K562 (cell line): ENCODE data around the gene SLC22A23. TPM values are rescaled to one million over a fixed set of nuclear protein-coding genes. Genes with fewer than 3 reads are reported as not detected.

Experiments
- ATAC-seq: fragments of 200-7000 bp; cut with Tn5 transposase; 3 replicates; pipeline ENCODE4 v1.9.1; 2020; ENCODE audit warnings: moderate library complexity
- BruUV-seq: library from RNA; stranded (reverse); fragments of 400-500 nt; replicated peaks from 2 replicates; lab custom pipeline; 2021; lab: Mats Ljungman, UMichigan
- CTCF ChIA-PET: fragments of 300-600 bp; formaldehyde crosslinking; extraction: SDS; loops from one replicate; lab custom pipeline; 2021; ENCODE audit warnings: low intra/inter-chr PET ratio; lab: Yijun Ruan, JAX
- POLR2A ChIA-PET: fragments of 300-600, 350-650 bp; sonication (Branson Sonifier 250); formaldehyde crosslinking; extraction: SDS; loops from one replicate; lab custom pipeline; 2021; ENCODE audit warnings: antibody characterized with exemption, inconsistent platforms; lab: Yijun Ruan, JAX
- DNase-seq, 4 experiments: peaks; one replicate each; pipeline versions ENCODE4 v3.0.0 to v3.0.0-alpha.2; 2011 to 2018; ENCODE audit warnings: low spot score in 3 of 4, mixed read lengths in 3 of 4; ENCODE audit errors: extremely low read depth in 1 of 4
- FAIRE-seq: peaks from 2 replicates; lab custom pipeline; 2011; peaks lifted over from hg19 to GRCh38; lab: Jason Lieb, UNC
- H2AFZ ChIP-seq: 2 replicates; pipeline ENCODE4 v1.6.0; 2011; ENCODE audit warnings: low read depth, low read length, control low read depth, inconsistent platforms
- H3K27ac ChIP-seq: fragments of 200-600 bp; 3 replicates; pipeline ENCODE4 v1.8.0; 2011; ENCODE audit warnings: low read depth, mild to moderate bottlenecking, control low read depth, inconsistent platforms, low read length, moderate library complexity, mixed read lengths; ENCODE audit errors: extremely low read depth
- H3K27me3 ChIP-seq, 2 experiments: fragments of 300-600 bp in 1 of 2; 2 replicates in 1 of 2; 3 replicates in 1 of 2; pipeline versions ENCODE4 v1.6.0 to v1.8.0; 2011; ENCODE audit warnings: inconsistent platforms in 2 of 2, low read length in 2 of 2, mild to moderate bottlenecking in 1 of 2, mixed read lengths in 1 of 2, moderate library complexity in 1 of 2; ENCODE audit not compliant: control insufficient read depth in 2 of 2, insufficient read depth in 2 of 2
- H3K36me3 ChIP-seq: fragments of 300-600 bp; 3 replicates; pipeline ENCODE4 v1.8.0; 2011; ENCODE audit warnings: mild to moderate bottlenecking, low read length, inconsistent platforms; ENCODE audit not compliant: control insufficient read depth, insufficient read depth
- H3K4me1 ChIP-seq, 2 experiments: fragments of 200-600 bp in 1 of 2; replicated peaks in 1 of 2; 2 replicates in 1 of 2; 3 replicates in 1 of 2; pipeline versions ENCODE4 v1.5.1 to v1.8.0; 2011; ENCODE audit warnings: inconsistent platforms in 2 of 2, low read length in 2 of 2, mild to moderate bottlenecking in 1 of 2, mixed read lengths in 1 of 2, moderate library complexity in 1 of 2; ENCODE audit not compliant: control insufficient read depth in 2 of 2, insufficient read depth in 2 of 2
- H3K4me2 ChIP-seq: 2 replicates; pipeline ENCODE4 v1.6.1; 2011; ENCODE audit warnings: low read length, control low read depth, inconsistent platforms, mixed read lengths; ENCODE audit not compliant: insufficient read depth
- H3K4me3 ChIP-seq: fragments of 200-600 bp; sonication (generic), shearing (Covaris generic); 2 replicates; pipeline ENCODE4 v1.5.1; 2016; ENCODE audit warnings: control low read depth, inconsistent platforms
- H3K79me2 ChIP-seq: fragments of 200-600 bp; 3 replicates; pipeline ENCODE4 v1.8.0; 2011; ENCODE audit warnings: low read length, inconsistent platforms; ENCODE audit not compliant: control insufficient read depth, insufficient read depth
- H3K9ac ChIP-seq, 2 experiments: 2 replicates each; pipeline versions ENCODE4 v1.6.0 to v1.6.1; 2011; ENCODE audit warnings: low read depth in 2 of 2, low read length in 2 of 2, control low read depth in 1 of 2, inconsistent platforms in 1 of 2, mild to moderate bottlenecking in 1 of 2, mixed read lengths in 1 of 2; ENCODE audit not compliant: insufficient read depth in 1 of 2
- H3K9me1 ChIP-seq: one replicate; pipeline ENCODE4 v1.6.0; 2011; ENCODE audit warnings: inconsistent platforms, mild to moderate bottlenecking, low read length, moderate library complexity; ENCODE audit not compliant: control insufficient read depth, insufficient read depth
- H3K9me3 ChIP-seq: replicated peaks from 2 replicates; pipeline ENCODE4 v1.5.1; 2011; ENCODE audit warnings: low read depth, low read length, inconsistent platforms; ENCODE audit not compliant: control insufficient read depth, insufficient read depth
- H4K20me1 ChIP-seq: replicated peaks from 2 replicates; pipeline ENCODE4 v1.6.1; 2011; ENCODE audit warnings: low read length, inconsistent platforms, mixed read lengths; ENCODE audit not compliant: control insufficient read depth, insufficient read depth
- CBX5 ChIP-seq: IDR thresholded peaks from 2 replicates; pipeline ENCODE4 v1.6.1; 2014; ENCODE audit warnings: low read depth, borderline replicate concordance
- GABPA ChIP-seq: fragments of 200-800 bp; sonication (Bioruptor generic); conservative IDR thresholded peaks from 2 replicates; pipeline ENCODE4 v1.6.1; 2016; ENCODE audit warnings: low read depth, missing genetic modification characterization, missing compliant biosample characterization
- HDAC3 ChIP-seq: fragments of 450-650 bp; IDR thresholded peaks from 2 replicates; pipeline ENCODE4 v1.6.1; 2018; ENCODE audit warnings: borderline replicate concordance, mild to moderate bottlenecking, moderate library complexity; ENCODE audit not compliant: partially characterized antibody
- JUNB ChIP-seq: fragments of 450-650 bp; formaldehyde crosslinking; conservative IDR thresholded peaks from 2 replicates; pipeline ENCODE4 v1.4.0; 2020; ENCODE audit warnings: mild to moderate bottlenecking
- RBM15 ChIP-seq: fragments of 200-400 bp; formaldehyde crosslinking; IDR thresholded peaks from 2 replicates; pipeline ENCODE4 v1.6.1; 2018; ENCODE audit warnings: mild to moderate bottlenecking, low read length, moderate library complexity; ENCODE audit not compliant: insufficient read depth
- RFX1 ChIP-seq: fragments of 450-650 bp; IDR thresholded peaks from 2 replicates; pipeline ENCODE4 v1.6.1; 2016; ENCODE audit warnings: mild to moderate bottlenecking, moderate library complexity
- TARDBP ChIP-seq: fragments of 450-650 bp; IDR thresholded peaks from 2 replicates; pipeline ENCODE4 v1.6.1; 2016
- ZSCAN32 ChIP-seq: fragments of 450-650 bp; formaldehyde crosslinking; IDR thresholded peaks from 2 replicates; pipeline ENCODE4 v1.4.0; 2020; ENCODE audit warnings: mild to moderate bottlenecking, moderate library complexity
- WGBS: fragments of 100-300 bp; shearing (Covaris generic); methylation state at CpG from one replicate; pipeline ENCODE4 v1.1.6; 2016; ENCODE audit warnings: low coverage, mixed read lengths; ENCODE audit not compliant: insufficient coverage; ENCODE audit errors: missing lambda C conversion rate; 5-methylcytosine and 5-hydroxymethylcytosine counted together
- in situ Hi-C: fragments of 300-500 bp; cut with MboI; formaldehyde crosslinking; loops from 4 replicates; pipeline ENCODE4 v1.15.0; 2018; ENCODE audit warnings: inconsistent platforms, mixed read lengths
- intact Hi-C: fragments of 100-400 bp; cut with micrococcal nuclease; formaldehyde crosslinking; loops from 2 replicates; pipeline ENCODE4 v1.14.2; 2022
- polyA plus RNA-seq, 8 experiments: library from polyadenylated mRNA; depleted of rRNA in 4 of 8; stranded (reverse) in 5 of 8; unstranded in 3 of 8; fragments of >200 nt; fragmentation: Nextera tagmentation in 2 of 8; fragmentation: Illumina TruSeq in 1 of 8; extraction: Ambion mirVana in 2 of 8; extraction: Trizol in 1 of 8; gene quantifications; 2 replicates each; pipeline versions ENCODE4 v1.2.1 to v1.2.3, GENCODE V29; 2011 to 2014; ENCODE audit warnings: inconsistent platforms in 1 of 8, missing spikeins in 1 of 8
- total RNA-seq, 7 experiments: library from RNA; depleted of rRNA in 6 of 7; stranded (reverse); fragments of >200 nt in 6 of 7; fragmentation: Illumina TruSeq in 2 of 7; extraction: Trizol in 2 of 7; gene quantifications; 2 replicates each; pipeline versions ENCODE4 v1.2.1 to v1.2.3, GENCODE V29; 2011 to 2021; ENCODE audit warnings: low replicate concordance in 1 of 7
- TF ChIP-seq, protein P1 (sequence below): IDR thresholded peaks from 2 replicates; pipeline ENCODE4 v1.6.1; 2011; ENCODE audit warnings: borderline replicate concordance, low read depth, mild to moderate bottlenecking, moderate library complexity, low read length; ENCODE audit not compliant: insufficient read depth, poor library complexity, severe bottlenecking
- TF ChIP-seq, protein P2 (sequence below): fragments of 250-450 bp; sonication (Bioruptor Pico); IDR thresholded peaks from 2 replicates; pipeline ENCODE4 v1.4.0; 2020; ENCODE audit warnings: mild to moderate bottlenecking, moderate library complexity, borderline replicate concordance
- TF ChIP-seq, protein P3 (sequence below): fragments of 450-650 bp; IDR thresholded peaks from 2 replicates; pipeline ENCODE4 v1.6.1; 2017; ENCODE audit warnings: antibody characterized with exemption, mild to moderate bottlenecking

The SLC22A23 gene
- total and polyA plus RNA-seq, 9 of the 15 experiments (the other 6 are each of a cell fraction or from before 2014, with no cell fraction given), result 0.30 to 8.7 (median 2.5) TPM

DNA sequence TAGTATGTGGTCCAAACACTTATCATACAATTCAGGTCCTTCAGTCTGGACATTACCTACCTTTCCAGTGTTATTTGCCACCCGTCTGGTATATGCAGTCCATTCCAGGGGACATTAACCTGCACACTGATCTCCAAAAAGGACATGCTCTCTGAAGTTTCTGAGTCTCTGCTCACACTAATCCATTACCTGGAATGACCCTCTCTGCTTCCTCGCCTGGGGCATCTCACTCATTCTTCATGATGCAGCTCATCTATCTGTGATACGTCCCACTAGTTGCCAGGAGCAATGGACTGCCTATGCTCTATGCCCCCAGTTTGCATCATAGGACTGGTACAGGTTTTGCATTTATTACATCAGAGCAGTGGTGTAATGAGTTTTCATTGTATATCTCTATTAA, 223.5 kb downstream of the SLC22A23 start:
- FAIRE-seq, result no peak
- in situ Hi-C loops, result no loop called here
- no TSS peak for BruUV-seq
- intact Hi-C loops, result no loop called here
- ChIA-PET CTCF (no interaction called here), POLR2A (interaction anchor here (2.2 kb wide), 1 partner anchor 75 kb away, joined by 7 read pairs; the partner anchor contains the start of gene TUBB2A)
- H2AFZ ChIP-seq, result no peak overlapping the region
- H3K36me3 ChIP-seq, result no peaks in the 10 kb centered on the region
- no peak overlapping the region for H3K4me2 ChIP-seq
- DNase-seq, result no peak
- TF ChIP-seq JUNB (CRISPR knock-in tag) (no peak), TARDBP (no peak), RBM15 (no peak), HDAC3 (no peak), CBX5 (no peak), RFX1 (no peak), ZSCAN32 (CRISPR knock-in tag) (no peak), GABPA (no peak)
- TF ChIP-seq, protein P1, sequence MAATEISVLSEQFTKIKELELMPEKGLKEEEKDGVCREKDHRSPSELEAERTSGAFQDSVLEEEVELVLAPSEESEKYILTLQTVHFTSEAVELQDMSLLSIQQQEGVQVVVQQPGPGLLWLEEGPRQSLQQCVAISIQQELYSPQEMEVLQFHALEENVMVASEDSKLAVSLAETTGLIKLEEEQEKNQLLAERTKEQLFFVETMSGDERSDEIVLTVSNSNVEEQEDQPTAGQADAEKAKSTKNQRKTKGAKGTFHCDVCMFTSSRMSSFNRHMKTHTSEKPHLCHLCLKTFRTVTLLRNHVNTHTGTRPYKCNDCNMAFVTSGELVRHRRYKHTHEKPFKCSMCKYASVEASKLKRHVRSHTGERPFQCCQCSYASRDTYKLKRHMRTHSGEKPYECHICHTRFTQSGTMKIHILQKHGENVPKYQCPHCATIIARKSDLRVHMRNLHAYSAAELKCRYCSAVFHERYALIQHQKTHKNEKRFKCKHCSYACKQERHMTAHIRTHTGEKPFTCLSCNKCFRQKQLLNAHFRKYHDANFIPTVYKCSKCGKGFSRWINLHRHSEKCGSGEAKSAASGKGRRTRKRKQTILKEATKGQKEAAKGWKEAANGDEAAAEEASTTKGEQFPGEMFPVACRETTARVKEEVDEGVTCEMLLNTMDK, result no peak
- TF ChIP-seq, protein P2, sequence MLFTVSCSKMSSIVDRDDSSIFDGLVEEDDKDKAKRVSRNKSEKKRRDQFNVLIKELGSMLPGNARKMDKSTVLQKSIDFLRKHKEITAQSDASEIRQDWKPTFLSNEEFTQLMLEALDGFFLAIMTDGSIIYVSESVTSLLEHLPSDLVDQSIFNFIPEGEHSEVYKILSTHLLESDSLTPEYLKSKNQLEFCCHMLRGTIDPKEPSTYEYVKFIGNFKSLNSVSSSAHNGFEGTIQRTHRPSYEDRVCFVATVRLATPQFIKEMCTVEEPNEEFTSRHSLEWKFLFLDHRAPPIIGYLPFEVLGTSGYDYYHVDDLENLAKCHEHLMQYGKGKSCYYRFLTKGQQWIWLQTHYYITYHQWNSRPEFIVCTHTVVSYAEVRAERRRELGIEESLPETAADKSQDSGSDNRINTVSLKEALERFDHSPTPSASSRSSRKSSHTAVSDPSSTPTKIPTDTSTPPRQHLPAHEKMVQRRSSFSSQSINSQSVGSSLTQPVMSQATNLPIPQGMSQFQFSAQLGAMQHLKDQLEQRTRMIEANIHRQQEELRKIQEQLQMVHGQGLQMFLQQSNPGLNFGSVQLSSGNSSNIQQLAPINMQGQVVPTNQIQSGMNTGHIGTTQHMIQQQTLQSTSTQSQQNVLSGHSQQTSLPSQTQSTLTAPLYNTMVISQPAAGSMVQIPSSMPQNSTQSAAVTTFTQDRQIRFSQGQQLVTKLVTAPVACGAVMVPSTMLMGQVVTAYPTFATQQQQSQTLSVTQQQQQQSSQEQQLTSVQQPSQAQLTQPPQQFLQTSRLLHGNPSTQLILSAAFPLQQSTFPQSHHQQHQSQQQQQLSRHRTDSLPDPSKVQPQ, result no peak
- TF ChIP-seq, protein P3, sequence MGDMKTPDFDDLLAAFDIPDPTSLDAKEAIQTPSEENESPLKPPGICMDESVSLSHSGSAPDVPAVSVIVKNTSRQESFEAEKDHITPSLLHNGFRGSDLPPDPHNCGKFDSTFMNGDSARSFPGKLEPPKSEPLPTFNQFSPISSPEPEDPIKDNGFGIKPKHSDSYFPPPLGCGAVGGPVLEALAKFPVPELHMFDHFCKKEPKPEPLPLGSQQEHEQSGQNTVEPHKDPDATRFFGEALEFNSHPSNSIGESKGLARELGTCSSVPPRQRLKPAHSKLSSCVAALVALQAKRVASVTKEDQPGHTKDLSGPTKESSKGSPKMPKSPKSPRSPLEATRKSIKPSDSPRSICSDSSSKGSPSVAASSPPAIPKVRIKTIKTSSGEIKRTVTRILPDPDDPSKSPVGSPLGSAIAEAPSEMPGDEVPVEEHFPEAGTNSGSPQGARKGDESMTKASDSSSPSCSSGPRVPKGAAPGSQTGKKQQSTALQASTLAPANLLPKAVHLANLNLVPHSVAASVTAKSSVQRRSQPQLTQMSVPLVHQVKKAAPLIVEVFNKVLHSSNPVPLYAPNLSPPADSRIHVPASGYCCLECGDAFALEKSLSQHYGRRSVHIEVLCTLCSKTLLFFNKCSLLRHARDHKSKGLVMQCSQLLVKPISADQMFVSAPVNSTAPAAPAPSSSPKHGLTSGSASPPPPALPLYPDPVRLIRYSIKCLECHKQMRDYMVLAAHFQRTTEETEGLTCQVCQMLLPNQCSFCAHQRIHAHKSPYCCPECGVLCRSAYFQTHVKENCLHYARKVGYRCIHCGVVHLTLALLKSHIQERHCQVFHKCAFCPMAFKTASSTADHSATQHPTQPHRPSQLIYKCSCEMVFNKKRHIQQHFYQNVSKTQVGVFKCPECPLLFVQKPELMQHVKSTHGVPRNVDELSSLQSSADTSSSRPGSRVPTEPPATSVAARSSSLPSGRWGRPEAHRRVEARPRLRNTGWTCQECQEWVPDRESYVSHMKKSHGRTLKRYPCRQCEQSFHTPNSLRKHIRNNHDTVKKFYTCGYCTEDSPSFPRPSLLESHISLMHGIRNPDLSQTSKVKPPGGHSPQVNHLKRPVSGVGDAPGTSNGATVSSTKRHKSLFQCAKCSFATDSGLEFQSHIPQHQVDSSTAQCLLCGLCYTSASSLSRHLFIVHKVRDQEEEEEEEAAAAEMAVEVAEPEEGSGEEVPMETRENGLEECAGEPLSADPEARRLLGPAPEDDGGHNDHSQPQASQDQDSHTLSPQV, result no peak
- no peaks in the 10 kb centered on the region for H4K20me1 ChIP-seq
- H3K4me1 ChIP-seq, result peaks cover 27 to 38% of the 10 kb centered on the region in 2 experiments
- no peak for ATAC-seq
- peaks cover 28 to 36% of the 10 kb centered on the region in 2 experiments; a peak in 4 of 5 replicates for H3K27me3 ChIP-seq
- H3K79me2 ChIP-seq, result no peaks in the 10 kb centered on the region
- no peaks in the 10 kb centered on the region for H3K9me1 ChIP-seq
- no peaks in the 10 kb centered on the region for H3K9me3 ChIP-seq
- no peak overlapping the region for H3K9ac ChIP-seq
- no peak overlapping the region for H3K27ac ChIP-seq
- H3K4me3 ChIP-seq, result no peak overlapping the region
- WGBS, result 17% methylated on average over 3 of the region's 3 CpGs
